ENCODE results near the gene SPAM1. TPM values are rescaled to one million over a fixed set of nuclear protein-coding genes. Genes with fewer than 3 reads are reported as not detected.

SPAM1 gene, protein sequence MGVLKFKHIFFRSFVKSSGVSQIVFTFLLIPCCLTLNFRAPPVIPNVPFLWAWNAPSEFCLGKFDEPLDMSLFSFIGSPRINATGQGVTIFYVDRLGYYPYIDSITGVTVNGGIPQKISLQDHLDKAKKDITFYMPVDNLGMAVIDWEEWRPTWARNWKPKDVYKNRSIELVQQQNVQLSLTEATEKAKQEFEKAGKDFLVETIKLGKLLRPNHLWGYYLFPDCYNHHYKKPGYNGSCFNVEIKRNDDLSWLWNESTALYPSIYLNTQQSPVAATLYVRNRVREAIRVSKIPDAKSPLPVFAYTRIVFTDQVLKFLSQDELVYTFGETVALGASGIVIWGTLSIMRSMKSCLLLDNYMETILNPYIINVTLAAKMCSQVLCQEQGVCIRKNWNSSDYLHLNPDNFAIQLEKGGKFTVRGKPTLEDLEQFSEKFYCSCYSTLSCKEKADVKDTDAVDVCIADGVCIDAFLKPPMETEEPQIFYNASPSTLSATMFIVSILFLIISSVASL
- total RNA-seq (2022; extraction: Qiagen RNA extraction; ENCODE audit: low read depth) = not detected in 5 replicates

DNA sequence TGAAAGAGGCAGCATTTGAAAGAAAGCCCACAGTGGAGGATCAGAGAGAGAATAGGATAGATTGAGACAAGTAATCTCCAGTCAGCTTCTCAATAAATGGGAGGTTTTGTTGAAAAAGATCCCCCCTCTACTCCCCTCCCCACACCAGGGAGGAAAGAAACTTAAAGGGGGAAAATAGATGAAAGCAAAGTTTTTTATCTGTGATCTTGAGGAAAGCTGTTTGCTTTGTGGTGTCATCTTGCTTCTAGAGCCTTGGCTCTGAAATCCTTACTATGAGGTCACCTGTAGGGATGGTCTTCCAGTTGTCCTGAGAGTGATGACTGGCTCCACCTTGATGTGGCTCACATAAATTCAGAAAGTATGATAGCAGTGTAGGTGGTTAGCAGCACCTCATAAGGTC, at the start of gene SPAM1:
Gene SPAM1 (plus strand): TSS at position 301 of the 400 bp plus-strand sequence. CDS start 28,330 bp downstream, outside the sequence.

Other genes with a start within 250 kb of the SPAM1 start
- 20.8 to 25.6 TPM (median 21.9 TPM) in 5 replicates for gene WASL, start 176.2 kb upstream of the SPAM1 start, total RNA-seq (2022; extraction: Qiagen RNA extraction; ENCODE audit: low read depth)
- 0.08 to 0.13 TPM (median 0.09 TPM) in 3 of 5 replicates, not detected in the others for gene HYAL4, start 80.1 kb upstream of the SPAM1 start, total RNA-seq (2022; extraction: Qiagen RNA extraction; ENCODE audit: low read depth)
- gene TMEM229A, start 107.8 kb downstream of the SPAM1 start, total RNA-seq (2022; extraction: Qiagen RNA extraction; ENCODE audit: low read depth) = not detected in 5 replicates